Smooth muscle cell (in vitro differentiated cells): Measurements from ENCODE around the gene EYS. TPM values are rescaled to one million over a fixed set of nuclear protein-coding genes. Genes with fewer than 3 reads are reported as not detected.

ENCODE experiments used
- DNase-seq: peaks from one replicate; lab custom pipeline; 2025; ENCODE audit not compliant: unreplicated experiment; lab: John Stamatoyannopoulos, UW
- H2AFZ ChIP-seq: fragments of 200-600 bp; sonication (generic); 2 replicates; pipeline ENCODE4 v1.6.0; 2016; ENCODE audit warnings: antibody characterized with exemption, low read depth, mild to moderate bottlenecking
- H3F3A ChIP-seq: fragments of 200-600 bp; sonication (generic); 2 replicates; pipeline ENCODE4 v1.6.0; 2017; ENCODE audit warnings: antibody characterized with exemption, low read depth
- H3K27ac ChIP-seq: fragments of 200-600 bp; sonication (generic); 2 replicates; pipeline ENCODE4 v1.5.1; 2016; ENCODE audit warnings: low read depth, mild to moderate bottlenecking
- H3K27me3 ChIP-seq: fragments of 200-600 bp; sonication (generic); 2 replicates; pipeline ENCODE4 v1.6.1; 2016; ENCODE audit warnings: low read depth, mild to moderate bottlenecking
- H3K36me3 ChIP-seq: fragments of 200-600 bp; sonication (generic); 2 replicates; pipeline ENCODE4 v1.5.1; 2016; ENCODE audit warnings: low read depth
- H3K4me1 ChIP-seq: fragments of 200-600 bp; sonication (generic); 2 replicates; pipeline ENCODE4 v1.5.1; 2016; ENCODE audit warnings: low read depth
- H3K4me2 ChIP-seq: fragments of 200-600 bp; sonication (generic); 2 replicates; pipeline ENCODE4 v1.6.0; 2016; ENCODE audit warnings: mild to moderate bottlenecking
- H3K4me3 ChIP-seq: fragments of 200-600 bp; sonication (generic); 2 replicates; pipeline ENCODE4 v1.5.1; 2016; ENCODE audit warnings: mild to moderate bottlenecking
- H3K79me2 ChIP-seq: fragments of 200-600 bp; sonication (generic); 2 replicates; pipeline ENCODE4 v1.6.0; 2016; ENCODE audit warnings: low read depth, mild to moderate bottlenecking
- H3K9ac ChIP-seq: fragments of 200-600 bp; sonication (generic); 2 replicates; pipeline ENCODE4 v1.6.0; 2016; ENCODE audit warnings: low read depth
- H3K9me3 ChIP-seq: fragments of 200-600 bp; sonication (generic); replicated peaks from 2 replicates; pipeline ENCODE4 v1.5.1; 2016; ENCODE audit warnings: low read depth
- H4K20me1 ChIP-seq: fragments of 200-600 bp; sonication (generic); 2 replicates; pipeline ENCODE4 v1.6.0; 2016; ENCODE audit warnings: low read depth
- CTCF ChIP-seq: fragments of 200-600 bp; sonication (generic); IDR thresholded peaks from 2 replicates; pipeline ENCODE4 v1.5.1; 2017; ENCODE audit warnings: borderline replicate concordance, mild to moderate bottlenecking, antibody characterized with exemption; ENCODE audit not compliant: insufficient read depth, poor library complexity, severe bottlenecking
- WGBS: methylation state at CpG from one replicate; pipeline ENCODE4 v1.1.7; 2016; ENCODE audit warnings: low lambda C conversion rate; 5-methylcytosine and 5-hydroxymethylcytosine counted together
- polyA plus RNA-seq: library from polyadenylated mRNA; unstranded; fragments of >200 nt; fragmentation: Nextera tagmentation; extraction: Ambion mirVana; gene quantifications from 2 replicates; pipeline ENCODE4 v1.2.1, GENCODE V29; 2016
- total RNA-seq: library from RNA; depleted of rRNA; stranded (reverse); fragments of >200 nt; gene quantifications from 2 replicates; pipeline ENCODE4 v1.2.3, GENCODE V29; 2014

Gene EYS
- total and polyA plus RNA-seq, 2 experiments from 2014 or later = 0.07 to 0.18 TPM

- Histone ChIP-seq H4K20me1 (no peaks in the 10 kb centered on the region), H3K9me3 (no peaks in the 10 kb centered on the region), H3K4me3 (no peak overlapping the region), H3F3A (no peaks in the 10 kb centered on the region), H3K36me3 (no peaks in the 10 kb centered on the region), H3K79me2 (no peaks in the 10 kb centered on the region), H3K4me2 (peak overlapping the region; percentile 79), H3K27ac (peak overlapping the region; percentile 52), H3K9ac (no peak overlapping the region), H3K4me1 (peaks cover 11% of the 10 kb centered on the region), H3K27me3 (no peaks in the 10 kb centered on the region), H2AFZ (peak overlapping the region; percentile 95)
- DNase-seq = no peak
- no peak for TF ChIP-seq CTCF
- WGBS = 48% methylated on average over 4 of the region's 4 CpGs
Measured at GRCh38 chr6:64672651-64673050, 1034.4 kb downstream of the EYS start.

DNA sequence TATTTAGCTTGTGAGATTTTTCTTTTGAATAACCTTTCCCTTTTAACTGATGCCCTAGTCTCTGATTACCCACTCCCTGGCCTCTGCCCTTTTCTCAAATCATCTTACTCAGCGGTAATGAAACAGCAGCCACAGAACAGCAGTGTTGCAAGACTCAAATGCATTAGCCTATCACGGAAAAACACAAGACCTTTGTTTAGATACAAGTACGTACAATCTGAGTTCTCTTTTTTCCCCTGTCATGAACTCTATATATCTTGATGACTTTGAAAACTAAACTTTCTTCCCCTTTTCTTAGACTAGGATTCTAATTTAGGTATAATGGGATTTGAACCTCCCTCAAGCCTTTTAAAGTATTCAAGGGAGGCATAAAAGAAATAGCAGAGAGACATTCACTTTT, 1034.9 kb downstream of the EYS start:
- H3K9ac ChIP-seq = peak overlapping the region; percentile 26
- H3K4me2 ChIP-seq = peak overlapping the region; percentile 79
- peaks cover 11% of the 10 kb centered on the region for H3K4me1 ChIP-seq
- no peak for DNase-seq
- H3K27me3 ChIP-seq = no peaks in the 10 kb centered on the region
- no peak for TF ChIP-seq CTCF
- H3F3A ChIP-seq = no peaks in the 10 kb centered on the region
- no peaks in the 10 kb centered on the region for H3K9me3 ChIP-seq
- 7% methylated on average over 3 of the region's 3 CpGs for WGBS
- no peak overlapping the region for H3K4me3 ChIP-seq
- H2AFZ ChIP-seq = peak overlapping the region; percentile 95
- H3K79me2 ChIP-seq = no peaks in the 10 kb centered on the region
- H3K27ac ChIP-seq = peak overlapping the region; percentile 52
- H4K20me1 ChIP-seq = no peaks in the 10 kb centered on the region
- no peaks in the 10 kb centered on the region for H3K36me3 ChIP-seq

DNA sequence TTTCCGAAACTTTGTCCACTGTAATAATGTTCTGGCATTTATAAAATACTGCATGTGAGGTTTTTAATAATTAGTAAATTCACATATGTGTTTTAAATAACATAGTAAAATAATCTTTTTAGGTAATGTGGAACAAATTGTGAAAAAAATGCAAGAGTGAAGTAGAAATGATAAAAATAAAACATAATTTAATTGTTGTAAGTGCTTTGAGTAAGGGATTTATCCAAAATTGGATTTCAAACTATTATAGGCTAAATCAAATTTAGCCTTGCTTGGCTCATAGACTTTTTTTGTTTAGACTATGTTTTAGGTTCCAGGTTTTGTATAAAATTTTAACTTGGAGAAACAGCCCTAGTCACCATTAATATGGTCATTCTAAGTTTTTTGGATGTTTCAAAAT, 1041.9 kb downstream of the EYS start:
- TF ChIP-seq CTCF = no peak

DNA sequence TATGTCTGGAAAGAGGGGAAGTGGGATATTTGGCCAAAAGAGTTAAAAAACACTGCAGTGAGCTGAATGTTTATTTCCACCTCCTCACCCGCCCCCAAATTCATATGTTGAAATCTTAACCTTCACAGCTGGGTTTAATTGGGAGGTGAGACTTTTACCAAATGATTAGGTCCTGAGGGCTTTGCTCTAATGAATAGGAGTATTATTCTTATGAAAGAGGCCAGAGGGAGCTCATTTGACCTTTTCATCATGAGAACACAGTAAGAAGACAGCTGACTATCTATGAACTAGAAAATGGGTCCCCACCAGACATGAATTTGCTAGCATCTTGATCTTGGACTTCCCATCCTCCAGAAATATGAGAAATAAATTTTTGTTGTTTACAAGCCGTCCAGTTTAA, 1042.5 kb downstream of the EYS start:
- H3K36me3 ChIP-seq = no peaks in the 10 kb centered on the region

More for the DNA sequence above, 1041.9 kb downstream of the EYS start:
- no peaks in the 10 kb centered on the region for H3K36me3 ChIP-seq
- no peaks in the 10 kb centered on the region for H3K27me3 ChIP-seq
- no peaks in the 10 kb centered on the region for H4K20me1 ChIP-seq
- H3K4me1 ChIP-seq = no peaks in the 10 kb centered on the region
- H3K27ac ChIP-seq = no peak overlapping the region
- H2AFZ ChIP-seq = no peak overlapping the region
- WGBS = 100% methylated on average over 1 of the region's 1 CpG
- H3K9me3 ChIP-seq = no peaks in the 10 kb centered on the region
- H3K4me2 ChIP-seq = no peak overlapping the region
- H3K79me2 ChIP-seq = no peaks in the 10 kb centered on the region
- no peak for DNase-seq
- no peak overlapping the region for H3K9ac ChIP-seq
- no peaks in the 10 kb centered on the region for H3F3A ChIP-seq
- no peak overlapping the region for H3K4me3 ChIP-seq

More for the DNA sequence above, 1042.5 kb downstream of the EYS start:
- Histone ChIP-seq H2AFZ (no peak overlapping the region), H4K20me1 (no peaks in the 10 kb centered on the region), H3K9ac (no peak overlapping the region), H3K27me3 (no peaks in the 10 kb centered on the region), H3K9me3 (no peaks in the 10 kb centered on the region), H3K4me3 (no peak overlapping the region), H3K79me2 (no peaks in the 10 kb centered on the region), H3K4me2 (no peak overlapping the region), H3K4me1 (no peaks in the 10 kb centered on the region), H3K27ac (no peak overlapping the region), H3F3A (no peaks in the 10 kb centered on the region)
- WGBS = 86% methylated on average over 2 of the region's 2 CpGs
- no peak for TF ChIP-seq CTCF
- DNase-seq = no peak
